Pericardium fibroblast (primary cell): ENCODE data around the gene GLYATL1. TPM values are rescaled to one million over a fixed set of nuclear protein-coding genes. Genes with fewer than 3 reads are reported as not detected.

Source experiments
- total RNA-seq: library from RNA; depleted of rRNA; stranded (reverse); fragments of >200 nt; gene quantifications from 2 replicates; pipeline ENCODE4 v1.2.3, GENCODE V29; 2015

GLYATL1 gene
- under 0.01 TPM in 1 of 2 replicates, not detected in the other for total RNA-seq

GRCh38 chr11:58939277-58939676 is at the start of gene GLYATL1:
GLYATL1 (plus strand) TSS chr11:58939488; CDS start chr11:58947088, 7,600 bp downstream.

Other genes starting within 250 kb of the GLYATL1 start
- not detected in 2 replicates for gene GLYAT, start 207.5 kb upstream of the GLYATL1 start, total RNA-seq
- 0.17 and 1.1 TPM in 2 replicates for gene GLYATL2, start 94.8 kb upstream of the GLYATL1 start, total RNA-seq
- gene GLYATL1B, start 146.8 kb downstream of the GLYATL1 start, total RNA-seq, result not detected in 2 replicates
- gene FAM111B, start 167.7 kb downstream of the GLYATL1 start, total RNA-seq, result 0.12 and 0.26 TPM in 2 replicates
- 6.5 and 11.3 TPM in 2 replicates for gene FAM111A, start 203.4 kb downstream of the GLYATL1 start, total RNA-seq
- gene DTX4, start 232.6 kb downstream of the GLYATL1 start, total RNA-seq, result 10.0 and 15.8 TPM in 2 replicates